ENCODE results near the gene WDR7. TPM values are rescaled to one million over a fixed set of nuclear protein-coding genes. Genes with fewer than 3 reads are reported as not detected.

Gene WDR7
- total RNA-seq, 2 experiments from 2014 or later: 28.8 to 30.5 TPM

- no peaks in the 10 kb centered on the region for H3K36me3 ChIP-seq (ENCODE audit: insufficient read depth, low read length)
- H3K4me3 ChIP-seq (ENCODE audit: low read length): no peak overlapping the region
- no peaks in the 10 kb centered on the region for H3K9me3 ChIP-seq (ENCODE audit: control insufficient read depth in 1 of 2, insufficient read depth in 1 of 2, low read length in 2 of 2)
- H3K4me1 Mint-ChIP-seq (ENCODE audit: low read depth): peaks cover 23% of the 10 kb centered on the region
- H3K4me1 ChIP-seq (ENCODE audit: insufficient read depth, low read length): peaks cover 3% of the 10 kb centered on the region
- ATAC-seq (ENCODE audit: poor library complexity) (no peak), DNase-seq (no peak)
- H3K27me3 Mint-ChIP-seq: no peaks in the 10 kb centered on the region
- intact Hi-C loops (cut with DNase I, micrococcal nuclease): no loop called here
- H3K4me3 Mint-ChIP-seq: no peak overlapping the region
- POLR2A ChIA-PET: no interaction called here
- H3K36me3 Mint-ChIP-seq (ENCODE audit: low read depth): no peaks in the 10 kb centered on the region
- TF ChIP-seq CTCF (IDR thresholded peaks at IDR 0.05): no peak
- H3K27ac Mint-ChIP-seq: no peak overlapping the region
- H3K27ac ChIP-seq (ENCODE audit: low read depth in 1 of 2, low read length in 2 of 2): no peak overlapping the region
- CTCF ChIA-PET: no interaction called here
- H3K9me3 Mint-ChIP-seq: no peaks in the 10 kb centered on the region
- H3K27me3 ChIP-seq (ENCODE audit: control insufficient read depth in 1 of 2, insufficient read depth in 2 of 2, low read length in 2 of 2): no peaks in the 10 kb centered on the region
Observed at GRCh38 chr18:56899660-56900059, 248.5 kb downstream of the WDR7 start.

- DNase-seq (peak in 1 of 14 experiments; percentile 8), ATAC-seq (ENCODE audit: poor library complexity) (no peak)
- Mint-ChIP-seq H3K27ac (no peak overlapping the region), H3K36me3 (ENCODE audit: low read depth) (no peaks in the 10 kb centered on the region), H3K27me3 (no peaks in the 10 kb centered on the region), H3K9me3 (no peaks in the 10 kb centered on the region), H3K4me3 (no peak overlapping the region), H3K4me1 (ENCODE audit: low read depth) (peaks cover 23% of the 10 kb centered on the region)
- ChIA-PET POLR2A (no interaction called here), CTCF (interaction anchor here (1.7 kb wide), 1 partner anchor 19 kb away, joined by 4 read pairs; no protein-coding TSS in a partner anchor)
- H3K27me3 ChIP-seq (ENCODE audit: control insufficient read depth in 1 of 2, insufficient read depth in 2 of 2, low read length in 2 of 2): no peaks in the 10 kb centered on the region
- H3K36me3 ChIP-seq (ENCODE audit: insufficient read depth, low read length): no peaks in the 10 kb centered on the region
- no peaks in the 10 kb centered on the region for H3K9me3 ChIP-seq (ENCODE audit: control insufficient read depth in 1 of 2, insufficient read depth in 1 of 2, low read length in 2 of 2)
- H3K27ac ChIP-seq (ENCODE audit: low read depth in 1 of 2, low read length in 2 of 2): no peak overlapping the region
- intact Hi-C loops (cut with DNase I, micrococcal nuclease): no loop called here
- H3K4me1 ChIP-seq (ENCODE audit: insufficient read depth, low read length): peaks cover 3% of the 10 kb centered on the region
- H3K4me3 ChIP-seq (ENCODE audit: low read length): no peak overlapping the region
- TF ChIP-seq CTCF (IDR thresholded peaks at IDR 0.05): no peak
Observed at GRCh38 chr18:56900195-56901094, 249.3 kb downstream of the WDR7 start.

- peaks cover 3% of the 10 kb centered on the region for H3K4me1 ChIP-seq (ENCODE audit: insufficient read depth, low read length)
- intact Hi-C loops (cut with DNase I, micrococcal nuclease): no loop called here
- H3K9me3 ChIP-seq (ENCODE audit: control insufficient read depth in 1 of 2, insufficient read depth in 1 of 2, low read length in 2 of 2): no peaks in the 10 kb centered on the region
- ChIA-PET POLR2A (no interaction called here), CTCF (no interaction called here)
- no peaks in the 10 kb centered on the region for H3K36me3 ChIP-seq (ENCODE audit: insufficient read depth, low read length)
- Mint-ChIP-seq H3K4me3 (no peak overlapping the region), H3K4me1 (ENCODE audit: low read depth) (peaks cover 23% of the 10 kb centered on the region), H3K27me3 (no peaks in the 10 kb centered on the region), H3K27ac (no peak overlapping the region), H3K9me3 (no peaks in the 10 kb centered on the region), H3K36me3 (ENCODE audit: low read depth) (peaks cover 6% of the 10 kb centered on the region)
- no peak for TF ChIP-seq CTCF (IDR thresholded peaks at IDR 0.05)
- no peak overlapping the region for H3K27ac ChIP-seq (ENCODE audit: low read depth in 1 of 2, low read length in 2 of 2)
- ATAC-seq (ENCODE audit: poor library complexity) (no peak), DNase-seq (no peak)
- H3K27me3 ChIP-seq (ENCODE audit: control insufficient read depth in 1 of 2, insufficient read depth in 2 of 2, low read length in 2 of 2): no peaks in the 10 kb centered on the region
- H3K4me3 ChIP-seq (ENCODE audit: low read length): no peak overlapping the region
Observed at GRCh38 chr18:56901919-56902318, 250.8 kb downstream of the WDR7 start.
